Mononuclear cell (primary cell): ENCODE data around the gene SAMD4B. TPM values are rescaled to one million over a fixed set of nuclear protein-coding genes. Genes with fewer than 3 reads are reported as not detected.

Source experiments
- H3K27me3 ChIP-seq: 2 replicates; pipeline ENCODE4 v1.6.0; 2011; ENCODE audit warnings: low read length, control low read depth; ENCODE audit not compliant: insufficient read depth
- H3K4me1 ChIP-seq: 2 replicates; pipeline ENCODE4 v1.5.1; 2011; ENCODE audit warnings: mild to moderate bottlenecking, low read length, control low read depth; ENCODE audit not compliant: insufficient read depth
- H3K4me3 ChIP-seq: 2 replicates; pipeline ENCODE4 v1.5.1; 2011; ENCODE audit warnings: mild to moderate bottlenecking, low read length, moderate library complexity
- H3K9me3 ChIP-seq: 2 replicates; pipeline ENCODE4 v1.5.1; 2011; ENCODE audit warnings: low read depth, mild to moderate bottlenecking, control low read depth, low read length
- total RNA-seq: library from RNA; depleted of rRNA; stranded (reverse); fragments of >200 nt; gene quantifications from one replicate; pipeline ENCODE4 v1.2.3, GENCODE V29; 2012

The SAMD4B gene
- 30.0 TPM for total RNA-seq

GRCh38 chr19:39341719-39342604 lies at the start of gene SAMD4B:
TSS of gene SAMD4B (plus strand) at chr19:39342421. CDS start at chr19:39356894, 14,473 bp downstream.
- peaks cover 62% of the 10 kb centered on the region for H3K4me1 ChIP-seq
- H3K27me3 ChIP-seq: no peaks in the 10 kb centered on the region
- H3K9me3 ChIP-seq: no peaks in the 10 kb centered on the region
- peak within 1 kb of the TSS; percentile 86 for H3K4me3 ChIP-seq

GRCh38 chr19:39293394-39293793 lies 48.8 kb upstream of the SAMD4B start:
- no peaks in the 10 kb centered on the region for H3K27me3 ChIP-seq
- H3K4me1 ChIP-seq: peaks cover 7% of the 10 kb centered on the region
- no peak overlapping the region for H3K4me3 ChIP-seq
- no peaks in the 10 kb centered on the region for H3K9me3 ChIP-seq

- H3K9me3 ChIP-seq: no peaks in the 10 kb centered on the region
- no peak within 1 kb of the TSS for H3K4me3 ChIP-seq
Measured at GRCh38 chr19:39296055-39296645, 46.1 kb upstream of the SAMD4B start, which contains the start of gene IFNL1. TSS of gene IFNL1 (plus strand) at chr19:39296407. CDS start at chr19:39296422, 15 bp downstream.

GRCh38 chr19:39296906-39297305 lies 45.3 kb upstream of the SAMD4B start:
- H3K27me3 ChIP-seq: no peaks in the 10 kb centered on the region
- no peaks in the 10 kb centered on the region for H3K9me3 ChIP-seq
- no peak overlapping the region for H3K4me3 ChIP-seq
- peaks cover 7% of the 10 kb centered on the region for H3K4me1 ChIP-seq

More at GRCh38 chr19:39296055-39296645, 46.1 kb upstream of the SAMD4B start, which contains the start of gene IFNL1:
- Histone ChIP-seq H3K27me3 (no peaks in the 10 kb centered on the region), H3K4me1 (peaks cover 7% of the 10 kb centered on the region)

GRCh38 chr19:39297931-39298634 lies 44.1 kb upstream of the SAMD4B start:
- Histone ChIP-seq H3K9me3 (no peaks in the 10 kb centered on the region), H3K4me3 (no peak overlapping the region), H3K4me1 (peaks cover 7% of the 10 kb centered on the region), H3K27me3 (no peaks in the 10 kb centered on the region)

- Histone ChIP-seq H3K9me3 (no peaks in the 10 kb centered on the region), H3K27me3 (no peaks in the 10 kb centered on the region), H3K4me3 (no peak overlapping the region), H3K4me1 (peaks cover 7% of the 10 kb centered on the region)
Measured at GRCh38 chr19:39299404-39299803, 42.8 kb upstream of the SAMD4B start.

- no peaks in the 10 kb centered on the region for H3K27me3 ChIP-seq
- H3K4me1 ChIP-seq: peaks cover 7% of the 10 kb centered on the region
- H3K9me3 ChIP-seq: no peaks in the 10 kb centered on the region
- H3K4me3 ChIP-seq: no peak overlapping the region
Measured at GRCh38 chr19:39299832-39300231, 42.4 kb upstream of the SAMD4B start.

- Histone ChIP-seq H3K27me3 (no peaks in the 10 kb centered on the region), H3K4me1 (peaks cover 7% of the 10 kb centered on the region), H3K9me3 (no peaks in the 10 kb centered on the region), H3K4me3 (no peak overlapping the region)
Measured at GRCh38 chr19:39301021-39301420, 41.2 kb upstream of the SAMD4B start.

- H3K4me1 ChIP-seq: peaks cover 7% of the 10 kb centered on the region
- H3K9me3 ChIP-seq: no peaks in the 10 kb centered on the region
- no peaks in the 10 kb centered on the region for H3K27me3 ChIP-seq
- H3K4me3 ChIP-seq: no peak overlapping the region
Measured at GRCh38 chr19:39301562-39301961, 40.7 kb upstream of the SAMD4B start.

- H3K4me1 ChIP-seq: no peaks in the 10 kb centered on the region
- H3K9me3 ChIP-seq: no peaks in the 10 kb centered on the region
- no peak overlapping the region for H3K4me3 ChIP-seq
- H3K27me3 ChIP-seq: no peaks in the 10 kb centered on the region
Measured at GRCh38 chr19:39303373-39304184, 38.6 kb upstream of the SAMD4B start.

GRCh38 chr19:39304185-39304513 lies 38.1 kb upstream of the SAMD4B start:
- Histone ChIP-seq H3K4me1 (no peaks in the 10 kb centered on the region), H3K27me3 (no peaks in the 10 kb centered on the region), H3K9me3 (no peaks in the 10 kb centered on the region), H3K4me3 (no peak overlapping the region)

- H3K9me3 ChIP-seq: no peaks in the 10 kb centered on the region
- no peaks in the 10 kb centered on the region for H3K4me1 ChIP-seq
Measured at GRCh38 chr19:39304701-39305571, 37.3 kb upstream of the SAMD4B start.

GRCh38 chr19:39306075-39306474 lies 36.1 kb upstream of the SAMD4B start:
- Histone ChIP-seq H3K4me3 (no peak overlapping the region), H3K9me3 (no peaks in the 10 kb centered on the region), H3K4me1 (peaks cover 3% of the 10 kb centered on the region), H3K27me3 (no peaks in the 10 kb centered on the region)

More at GRCh38 chr19:39304701-39305571, 37.3 kb upstream of the SAMD4B start:
- Histone ChIP-seq H3K4me3 (no peak overlapping the region), H3K27me3 (no peaks in the 10 kb centered on the region)
